IMR-90 (cell line): ENCODE results near the gene NATD1. TPM values are rescaled to one million over a fixed set of nuclear protein-coding genes. Genes with fewer than 3 reads are reported as not detected.

Source experiments
- ATAC-seq: fragments of 200-7000 bp; cut with Tn5 transposase; 2 replicates; pipeline ENCODE4 v1.9.1; 2020; ENCODE audit warnings: low read depth, mild to moderate bottlenecking, moderate library complexity
- BruUV-seq: library from RNA; stranded (reverse); fragments of 400-500 nt; replicated peaks from 2 replicates; lab custom pipeline; 2021; lab: Mats Ljungman, UMichigan
- CTCF ChIA-PET: fragments of 300-600 bp; formaldehyde crosslinking; extraction: SDS; loops from one replicate; lab custom pipeline; 2021; ENCODE audit warnings: antibody characterized with exemption; lab: Yijun Ruan, JAX
- POLR2A ChIA-PET: fragments of 300-600 bp; sonication (Branson Sonifier 250); formaldehyde crosslinking; loops from one replicate; lab custom pipeline; 2022; ENCODE audit warnings: antibody characterized with exemption; ENCODE audit not compliant: unreplicated experiment; lab: Charles Lee
- DNase-seq: peaks from one replicate; pipeline ENCODE4 v3.0.0; 2013
- H2AFZ ChIP-seq: replicated peaks from 2 replicates; pipeline ENCODE3; 2013; ENCODE audit warnings: low read length, mild to moderate bottlenecking; ENCODE audit not compliant: poor library complexity
- H2AK5ac ChIP-seq: 2 replicates; pipeline ENCODE4 v1.6.1; 2013; ENCODE audit warnings: low read depth, low read length, inconsistent platforms
- H2AK9ac ChIP-seq: replicated peaks from 2 replicates; pipeline ENCODE3; 2013; ENCODE audit warnings: mild to moderate bottlenecking, low read depth, low read length, moderate library complexity; ENCODE audit not compliant: poor library complexity
- H2BK120ac ChIP-seq: 2 replicates; pipeline ENCODE4 v1.6.1; 2013; ENCODE audit warnings: low read depth, low read length, inconsistent platforms
- H2BK15ac ChIP-seq: 3 replicates; pipeline ENCODE4 v1.6.1; 2013; ENCODE audit warnings: low read depth, low read length, inconsistent platforms
- H2BK20ac ChIP-seq: 2 replicates; pipeline ENCODE4 v1.6.1; 2013; ENCODE audit warnings: low read depth, mild to moderate bottlenecking, inconsistent platforms, low read length, moderate library complexity
- H2BK5ac ChIP-seq: 2 replicates; pipeline ENCODE4 v1.6.1; 2013; ENCODE audit warnings: mild to moderate bottlenecking, low read depth, low read length, inconsistent platforms; ENCODE audit not compliant: poor library complexity, severe bottlenecking
- H3K14ac ChIP-seq: replicated peaks from 2 replicates; pipeline ENCODE4 v1.6.1; 2013; ENCODE audit warnings: low read depth, low read length, inconsistent platforms
- H3K18ac ChIP-seq: 2 replicates; pipeline ENCODE4 v1.6.1; 2013; ENCODE audit warnings: low read depth, low read length, control low read depth
- H3K23ac ChIP-seq: 2 replicates; pipeline ENCODE4 v1.6.1; 2013; ENCODE audit warnings: low read depth, low read length, inconsistent platforms
- H3K27ac ChIP-seq: 2 replicates; pipeline ENCODE4 v1.5.1; 2013; ENCODE audit warnings: mild to moderate bottlenecking, control low read depth, low read length; ENCODE audit not compliant: insufficient read depth
- H3K27me3 ChIP-seq: 2 replicates; pipeline ENCODE4 v1.6.1; 2013; ENCODE audit warnings: low read length; ENCODE audit not compliant: control insufficient read depth, insufficient read depth
- H3K36me3 ChIP-seq: 2 replicates; pipeline ENCODE4 v1.6.1; 2013; ENCODE audit warnings: low read length, mixed read lengths; ENCODE audit not compliant: control insufficient read depth, insufficient read depth
- H3K4ac ChIP-seq: 2 replicates; pipeline ENCODE4 v1.6.1; 2013; ENCODE audit warnings: low read depth, low read length, inconsistent platforms
- H3K4me1 ChIP-seq: 2 replicates; pipeline ENCODE4 v1.6.1; 2013; ENCODE audit warnings: low read length, mixed read lengths; ENCODE audit not compliant: control insufficient read depth, insufficient read depth
- H3K4me2 ChIP-seq: 2 replicates; pipeline ENCODE4 v1.6.1; 2013; ENCODE audit warnings: low read depth, mild to moderate bottlenecking, control low read depth, low read length, moderate library complexity
- H3K4me3 ChIP-seq: 2 replicates; pipeline ENCODE4 v1.5.1; 2013; ENCODE audit warnings: low read depth, mild to moderate bottlenecking, control low read depth, low read length, moderate library complexity; ENCODE audit not compliant: insufficient read depth
- H3K56ac ChIP-seq: 2 replicates; pipeline ENCODE4 v1.6.1; 2013; ENCODE audit warnings: low read length, inconsistent platforms; ENCODE audit not compliant: insufficient read depth; ENCODE audit errors: extremely low read depth
- H3K79me1 ChIP-seq, 2 experiments: 2 replicates each; pipeline ENCODE4 v1.6.1; 2013; ENCODE audit warnings: low read length in 2 of 2, inconsistent platforms in 1 of 2, low read depth in 1 of 2
- H3K9ac ChIP-seq: 2 replicates; pipeline ENCODE4 v1.6.1; 2013; ENCODE audit warnings: low read depth, low read length, control low read depth
- H3K9me1 ChIP-seq: 2 replicates; pipeline ENCODE4 v1.6.1; 2013; ENCODE audit warnings: low read length, inconsistent platforms; ENCODE audit not compliant: insufficient read depth
- H3K9me3 ChIP-seq: 2 replicates; pipeline ENCODE4 v1.6.1; 2013; ENCODE audit warnings: low read length; ENCODE audit not compliant: control insufficient read depth, insufficient read depth
- H4K20me1 ChIP-seq: 2 replicates; pipeline ENCODE4 v1.6.1; 2013; ENCODE audit warnings: low read length, inconsistent platforms; ENCODE audit not compliant: insufficient read depth
- H4K5ac ChIP-seq: 2 replicates; pipeline ENCODE4 v1.6.1; 2013; ENCODE audit warnings: mild to moderate bottlenecking, low read depth, low read length, control low read depth
- H4K8ac ChIP-seq, 2 experiments: 2 replicates each; pipeline ENCODE4 v1.6.1; 2013; ENCODE audit warnings: low read depth in 2 of 2, low read length in 2 of 2, control low read depth in 1 of 2, inconsistent platforms in 1 of 2
- H4K91ac ChIP-seq: 2 replicates; pipeline ENCODE4 v1.6.1; 2013; ENCODE audit warnings: low read depth, low read length, inconsistent platforms; ENCODE audit not compliant: insufficient read depth
- BHLHE40 ChIP-seq: fragments of 150-350 bp; IDR thresholded peaks from 2 replicates; pipeline ENCODE4 v1.6.1; 2016; ENCODE audit warnings: mild to moderate bottlenecking, low read depth, low read length
- CEBPB ChIP-seq: IDR thresholded peaks from 2 replicates; pipeline ENCODE4 v1.6.1; 2012; ENCODE audit warnings: low read depth, low read length, improper control_type of control experiment
- CHD1 ChIP-seq: IDR thresholded peaks from 2 replicates; pipeline ENCODE4 v1.6.1; 2012; ENCODE audit warnings: low read depth, low read length, improper control_type of control experiment
- CTCF ChIP-seq: conservative IDR thresholded peaks from 2 replicates; pipeline ENCODE4 v1.5.1; 2012; ENCODE audit warnings: mild to moderate bottlenecking, low read depth, low read length, improper control_type of control experiment
- FOS ChIP-seq: fragments of 150-350 bp; IDR thresholded peaks from 2 replicates; pipeline ENCODE4 v1.6.1; 2016; ENCODE audit warnings: low read depth, low read length
- MXI1 ChIP-seq: IDR thresholded peaks from 2 replicates; pipeline ENCODE4 v1.6.1; 2012; ENCODE audit warnings: low read depth, mild to moderate bottlenecking, low read length, moderate library complexity, borderline replicate concordance
- NFE2L2 ChIP-seq: fragments of 150-350 bp; IDR thresholded peaks from 2 replicates; pipeline ENCODE4 v1.6.1; 2016; ENCODE audit warnings: low read depth, mild to moderate bottlenecking, low read length
- POLR2A ChIP-seq: IDR thresholded peaks from 2 replicates; pipeline ENCODE4 v1.6.1; 2012; ENCODE audit warnings: mild to moderate bottlenecking, low read depth, low read length
- RAD21 ChIP-seq: IDR thresholded peaks from 2 replicates; pipeline ENCODE4 v1.6.1; 2012; ENCODE audit warnings: low read length, improper control_type of control experiment
- RCOR1 ChIP-seq: IDR thresholded peaks from 2 replicates; pipeline ENCODE4 v1.6.1; 2012; ENCODE audit warnings: mild to moderate bottlenecking, low read length, improper control_type of control experiment; ENCODE audit not compliant: insufficient replicate concordance
- RFX5 ChIP-seq: IDR thresholded peaks from 2 replicates; pipeline ENCODE4 v1.8.0; 2012; ENCODE audit warnings: low read depth, mild to moderate bottlenecking, low read length, moderate library complexity
- USF2 ChIP-seq: fragments of 150-350 bp; IDR thresholded peaks from 2 replicates; pipeline ENCODE4 v1.6.1; 2017; ENCODE audit warnings: mild to moderate bottlenecking, antibody characterized with exemption, low read length, low read depth
- WGBS, 2 experiments: methylation state at CpG; one replicate each; pipeline versions ENCODE4 v1.1.5 to v1.1.7; 2013; ENCODE audit warnings: missing lambda C conversion rate in 2 of 2; ENCODE audit not compliant: insufficient read length in 1 of 2; ENCODE audit errors: extremely low coverage in 2 of 2; 5-methylcytosine and 5-hydroxymethylcytosine counted together
- dilution Hi-C: fragments of 300-500 bp; cut with HindIII; formaldehyde crosslinking; loops from one replicate; pipeline ENCODE4 v1.14.3; 2018; ENCODE audit warnings: low sequenced_read_pairs; ENCODE audit not compliant: unreplicated experiment
- in situ Hi-C: fragments of 300-500 bp; cut with MboI; formaldehyde crosslinking; loops from 3 replicates; pipeline ENCODE4 v1.14.3; 2019; ENCODE audit warnings: low sequenced_read_pairs, inconsistent platforms, mixed read lengths
- intact Hi-C: fragments of 100-400 bp; cut with micrococcal nuclease; formaldehyde crosslinking; loops from 2 replicates; pipeline ENCODE4 v1.10.0; 2022
- polyA plus RNA-seq, 3 experiments: library from polyadenylated mRNA; depleted of rRNA; stranded (reverse); fragments of >200 nt; gene quantifications; 2 replicates each; pipeline ENCODE4 v1.2.3, GENCODE V29; 2012; ENCODE audit warnings: low replicate concordance in 1 of 3
- total RNA-seq: library from RNA; depleted of rRNA; stranded (reverse); fragments of >200 nt; gene quantifications from 2 replicates; pipeline ENCODE4 v1.2.3, GENCODE V29; 2012

Gene NATD1
- total and polyA plus RNA-seq, 2 of the 4 experiments (the other 2 are of a cell fraction), result 0.90 to 4.3 TPM

GRCh38 chr17:21272881-21273792 lies 19.9 kb upstream of the NATD1 start (continued):
- TF ChIP-seq RAD21, result no peak
- TF ChIP-seq RFX5, result no peak

GRCh38 chr17:21272250-21272649 lies 19.0 kb upstream of the NATD1 start:
- Histone ChIP-seq H4K20me1 (no peaks in the 10 kb centered on the region), H2AK5ac (no peak overlapping the region), H4K91ac (no peak overlapping the region), H2AK9ac (no peak overlapping the region), H2BK120ac (no peak overlapping the region), H4K8ac (no peak overlapping the region), H3K36me3 (no peaks in the 10 kb centered on the region), H3K23ac (no peak overlapping the region), H3K56ac (no peak overlapping the region), H3K4ac (no peak overlapping the region), H3K18ac (no peak overlapping the region), H3K4me1 (peaks cover 11% of the 10 kb centered on the region), H3K9ac (no peak overlapping the region), H3K9me3 (no peaks in the 10 kb centered on the region), H2BK5ac (no peak overlapping the region), H2BK20ac (no peak overlapping the region), H3K9me1 (no peaks in the 10 kb centered on the region), H3K27me3 (no peaks in the 10 kb centered on the region), H3K79me1 (no peaks in the 10 kb centered on the region; a peak in 1 of 4 replicates), H3K4me2 (no peak overlapping the region), H2BK15ac (no peak overlapping the region), H3K4me3 (no peak overlapping the region), H3K27ac (no peak overlapping the region), H4K5ac (no peak overlapping the region), H3K14ac (no peak overlapping the region), H2AFZ (no peak overlapping the region)
- intact Hi-C loops (no loop called here), in situ Hi-C loops (no loop called here), dilution Hi-C loops (no loop called here)
- ChIA-PET POLR2A (interaction anchor here (0.6 kb wide), 1 partner anchor 19 kb away, joined by 3 read pairs; the partner anchor contains the start of gene NATD1), CTCF (no interaction called here)
- no peak for DNase-seq
- WGBS, 2 experiments, result 33% methylated on average over 1 of the region's 3 CpGs; no CpG with 5 or more reads in 1 of the 2 experiments
- no TSS peak for BruUV-seq
- no peak for ATAC-seq
- TF ChIP-seq MXI1 (no peak), BHLHE40 (no peak), POLR2A (no peak), FOS (no peak), RFX5 (no peak), CTCF (no peak), CEBPB (no peak), USF2 (no peak), NFE2L2 (no peak), CHD1 (no peak), RCOR1 (no peak)
